Endothelial cell of umbilical vein (primary cell): ENCODE data around the gene DCLRE1B. TPM values are rescaled to one million over a fixed set of nuclear protein-coding genes. Genes with fewer than 3 reads are reported as not detected.

Experiments
- BruUV-seq: library from RNA; stranded (reverse); fragments of 400-500 nt; replicated peaks from 2 replicates; lab custom pipeline; 2021; lab: Mats Ljungman, UMichigan
- CTCF ChIA-PET: fragments of 300-600, 350-600 bp; sonication (Branson Sonifier 250); formaldehyde crosslinking; loops from one replicate; lab custom pipeline; 2021; ENCODE audit warnings: antibody characterized with exemption, inconsistent platforms; lab: Charles Lee
- POLR2A ChIA-PET: fragments of 300-600, 350-600 bp; sonication (Branson Sonifier 250); formaldehyde crosslinking; loops from one replicate; lab custom pipeline; 2021; ENCODE audit warnings: antibody characterized with exemption, inconsistent platforms; lab: Charles Lee
- DNase-seq: peaks from one replicate; pipeline ENCODE4 v3.0.0-alpha.2; 2011; ENCODE audit warnings: low read depth, low spot score
- FAIRE-seq: peaks from 2 replicates; lab custom pipeline; 2011; peaks lifted over from hg19 to GRCh38; lab: Jason Lieb, UNC
- H2AFZ ChIP-seq: 2 replicates; pipeline ENCODE4 v1.6.0; 2012; ENCODE audit warnings: low read depth, low read length, control low read depth, inconsistent platforms
- H3K27ac ChIP-seq: 2 replicates; pipeline ENCODE4 v1.5.1; 2011; ENCODE audit warnings: low read depth, mild to moderate bottlenecking, control low read depth, low read length, moderate library complexity; ENCODE audit not compliant: insufficient read depth
- H3K27me3 ChIP-seq, 2 experiments: 2 replicates each; pipeline versions ENCODE4 v1.6.0 to v1.6.1; 2011; ENCODE audit warnings: low read length in 2 of 2, mixed read lengths in 1 of 2; ENCODE audit not compliant: control insufficient read depth in 2 of 2, insufficient read depth in 2 of 2
- H3K36me3 ChIP-seq, 2 experiments: 2 replicates in 1 of 2; 3 replicates in 1 of 2; pipeline ENCODE4 v1.5.1; 2011; ENCODE audit warnings: low read length in 2 of 2, mild to moderate bottlenecking in 1 of 2, moderate library complexity in 1 of 2; ENCODE audit not compliant: control insufficient read depth in 2 of 2, insufficient read depth in 2 of 2; ENCODE audit errors: extremely low read depth in 1 of 2
- H3K4me1 ChIP-seq: 3 replicates; pipeline ENCODE4 v1.5.1; 2011; ENCODE audit warnings: mild to moderate bottlenecking, low read length; ENCODE audit not compliant: control insufficient read depth, insufficient read depth; ENCODE audit errors: extremely low read depth
- H3K4me2 ChIP-seq: 2 replicates; pipeline ENCODE4 v1.6.1; 2011; ENCODE audit warnings: low read length, control low read depth, mixed read lengths; ENCODE audit not compliant: insufficient read depth
- H3K4me3 ChIP-seq, 3 experiments: fragments of 200-600 bp in 1 of 3; sonication (generic), shearing (Covaris generic) in 1 of 3; replicated peaks in 1 of 3; 2 replicates each; pipeline ENCODE4 v1.5.1; 2011 to 2016; ENCODE audit warnings: control low read depth in 3 of 3, low read length in 3 of 3, mild to moderate bottlenecking in 2 of 3, inconsistent platforms in 1 of 3, low read depth in 1 of 3, moderate library complexity in 1 of 3; ENCODE audit not compliant: insufficient read depth in 1 of 3
- H3K79me2 ChIP-seq: 2 replicates; pipeline ENCODE4 v1.6.0; 2012; ENCODE audit warnings: low read length, inconsistent platforms; ENCODE audit not compliant: control insufficient read depth, insufficient read depth
- H3K9ac ChIP-seq: replicated peaks from 2 replicates; pipeline ENCODE3; 2011; ENCODE audit warnings: low read length, control low read depth; ENCODE audit not compliant: insufficient read depth; ENCODE audit errors: extremely low read depth
- H3K9me1 ChIP-seq: replicated peaks from 3 replicates; pipeline ENCODE4 v1.6.0; 2011; ENCODE audit warnings: mild to moderate bottlenecking, low read length; ENCODE audit not compliant: control insufficient read depth, insufficient read depth; ENCODE audit errors: extremely low read depth
- H3K9me3 ChIP-seq: replicated peaks from 2 replicates; pipeline ENCODE4 v1.5.1; 2012; ENCODE audit warnings: low read length, inconsistent platforms; ENCODE audit not compliant: control insufficient read depth, insufficient read depth
- H4K20me1 ChIP-seq: replicated peaks from 2 replicates; pipeline ENCODE3; 2011; ENCODE audit warnings: mild to moderate bottlenecking, low read length; ENCODE audit not compliant: control insufficient read depth, insufficient read depth; ENCODE audit errors: extremely low read depth
- CTCF ChIP-seq, 2 donors: IDR thresholded peaks; 1 replicate in 1 of 2; 2 replicates in 1 of 2; pipeline ENCODE4 v1.5.1; 2011; ENCODE audit warnings: low read length in 2 of 2, mild to moderate bottlenecking in 2 of 2, moderate library complexity in 2 of 2, control low read depth in 1 of 2, inconsistent platforms in 1 of 2, low read depth in 1 of 2; ENCODE audit not compliant: insufficient read depth in 1 of 2; ENCODE audit errors: extremely low read depth in 1 of 2
- EZH2 ChIP-seq: IDR thresholded peaks from 2 replicates; pipeline ENCODE4 v1.6.1; 2012; ENCODE audit warnings: borderline replicate concordance, low read depth, mild to moderate bottlenecking, moderate library complexity, low read length, inconsistent platforms; ENCODE audit not compliant: severe bottlenecking
- FOS ChIP-seq: IDR thresholded peaks from 2 replicates; pipeline ENCODE4 v1.6.1; 2011; ENCODE audit warnings: mild to moderate bottlenecking, low read length, moderate library complexity, borderline replicate concordance; ENCODE audit not compliant: insufficient read depth
- GATA2 ChIP-seq: IDR thresholded peaks from 2 replicates; pipeline ENCODE4 v1.7.0; 2011; ENCODE audit warnings: low read depth, mild to moderate bottlenecking, moderate library complexity, mixed read lengths, low read length; ENCODE audit not compliant: insufficient read length, insufficient read depth
- JUN ChIP-seq: IDR thresholded peaks from 2 replicates; pipeline ENCODE4 v1.6.1; 2011; ENCODE audit warnings: borderline replicate concordance, low read depth; ENCODE audit not compliant: insufficient read length, insufficient read depth
- MYC ChIP-seq: IDR thresholded peaks from one replicate; pipeline ENCODE4 v1.6.1; 2011; ENCODE audit warnings: mild to moderate bottlenecking, low read depth, low read length
- POLR2A ChIP-seq: IDR thresholded peaks from 2 replicates; pipeline ENCODE4 v1.6.1; 2012; ENCODE audit warnings: low read depth, mild to moderate bottlenecking, control low read depth, low read length
- POLR2AphosphoS5 ChIP-seq: IDR thresholded peaks from 2 replicates; pipeline ENCODE4 v1.6.1; 2012; ENCODE audit warnings: low read depth, mild to moderate bottlenecking, control low read depth, low read length, moderate library complexity; ENCODE audit not compliant: insufficient read depth
- dilution Hi-C: fragments of 300-500 bp; cut with MboI; formaldehyde crosslinking; loops from one replicate; pipeline ENCODE4 v1.15.0; 2019; ENCODE audit warnings: low sequenced_read_pairs; ENCODE audit not compliant: extremely low pct_ligation_motif_present
- intact Hi-C: fragments of 100-400 bp; cut with micrococcal nuclease; formaldehyde crosslinking; loops from one replicate; pipeline ENCODE4 v1.10.0; 2022
- polyA plus RNA-seq, 4 experiments: library from polyadenylated mRNA; depleted of rRNA in 3 of 4; stranded (reverse) in 3 of 4; unstranded in 1 of 4; fragments of >200 nt; gene quantifications; 2 replicates each; pipeline versions ENCODE4 v1.2.1 to v1.2.3, GENCODE V29; 2011 to 2012; ENCODE audit warnings: missing spikeins in 1 of 4
- total RNA-seq: library from RNA; stranded (reverse); gene quantifications from 2 replicates; pipeline ENCODE4 v1.2.3, GENCODE V29; 2021
- TF ChIP-seq, protein P1 (sequence below): IDR thresholded peaks from 2 replicates; pipeline ENCODE4 v1.6.1; 2011; ENCODE audit not compliant: insufficient read depth, insufficient read length

The DCLRE1B gene
- total and polyA plus RNA-seq, 2 donors (not counting 3 experiments of a cell fraction or from before 2014, with no cell fraction given) = 5.6 to 10.7 TPM

GRCh38 chr1:113958691-113959090, 53.6 kb downstream of the DCLRE1B start:
- TF ChIP-seq FOS (no peak), EZH2 (no peak), POLR2AphosphoS5 (no peak)
- no peak for FAIRE-seq
- H3K27me3 ChIP-seq = no peaks in the 10 kb centered on the region
- dilution Hi-C loops (loop anchor here (10.0 kb wide), 1 partner anchor 214 kb away; no protein-coding TSS in a partner anchor), intact Hi-C loops (no loop called here)
- H3K9me1 ChIP-seq = no peaks in the 10 kb centered on the region
- peaks cover 4% of the 10 kb centered on the region for H3K79me2 ChIP-seq
- ChIA-PET POLR2A (no interaction called here), CTCF (interaction anchor here (2.0 kb wide), 1 partner anchor 11 kb away, joined by 4 read pairs; no protein-coding TSS in a partner anchor)
- peaks cover 7 to 19% of the 10 kb centered on the region in 2 experiments for H3K36me3 ChIP-seq
- BruUV-seq = no TSS peak
- H3K4me1 ChIP-seq = no peaks in the 10 kb centered on the region
- H4K20me1 ChIP-seq = no peaks in the 10 kb centered on the region
- H3K27ac ChIP-seq = no peak overlapping the region
- H3K4me2 ChIP-seq = no peak overlapping the region
- no peaks in the 10 kb centered on the region for H3K9me3 ChIP-seq
- no peak for DNase-seq
- no peak overlapping the region for H3K9ac ChIP-seq
- H3K4me3 ChIP-seq = no peak overlapping the region
- H2AFZ ChIP-seq = no peak overlapping the region

- ChIA-PET POLR2A (no interaction called here), CTCF (interaction anchor here (0.6 to 3.1 kb wide), 12 partner anchors 11 to 824 kb away, joined by 3 to 36 read pairs (median 4); partner anchors contain the start of genes AP4B1 and HIPK1)
- H3K79me2 ChIP-seq = no peaks in the 10 kb centered on the region
- H3K4me3 ChIP-seq = no peak overlapping the region
- no peak overlapping the region for H3K9ac ChIP-seq
- FAIRE-seq (no peak), DNase-seq (no peak)
- no peaks in the 10 kb centered on the region for H3K4me1 ChIP-seq
- H2AFZ ChIP-seq = no peak overlapping the region
- no peak overlapping the region for H3K27ac ChIP-seq
- dilution Hi-C loops = no loop called here
- H3K36me3 ChIP-seq = peaks cover 10 to 12% of the 10 kb centered on the region in 2 experiments
- intact Hi-C loops = loop anchor here (5.0 kb wide), 1 partner anchor 126 kb away; no protein-coding TSS in a partner anchor
- no peaks in the 10 kb centered on the region for H3K9me1 ChIP-seq
- TF ChIP-seq MYC (no peak), EZH2 (no peak), GATA2 (no peak), FOS (no peak), POLR2AphosphoS5 (no peak), POLR2A (no peak), JUN (no peak), CTCF (IDR thresholded peaks at IDR 0.05; ENCODE audit: extremely low read depth in 1 of 2, insufficient read depth in 1 of 2, low read depth in 1 of 2, low read length in 2 of 2) (no peak)
- TF ChIP-seq, protein P1, sequence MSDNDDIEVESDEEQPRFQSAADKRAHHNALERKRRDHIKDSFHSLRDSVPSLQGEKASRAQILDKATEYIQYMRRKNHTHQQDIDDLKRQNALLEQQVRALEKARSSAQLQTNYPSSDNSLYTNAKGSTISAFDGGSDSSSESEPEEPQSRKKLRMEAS = no peak
- no peaks in the 10 kb centered on the region for H3K9me3 ChIP-seq
- no peaks in the 10 kb centered on the region for H4K20me1 ChIP-seq
- no TSS peak for BruUV-seq
- no peak overlapping the region for H3K4me2 ChIP-seq
- no peaks in the 10 kb centered on the region for H3K27me3 ChIP-seq
Measured at GRCh38 chr1:113963281-113963906, 58.3 kb downstream of the DCLRE1B start.
